MM.1S (cell line): ENCODE results near the gene PDGFD.

Experiments used
- DNase-seq: peaks from one replicate; pipeline ENCODE4 v3.0.0-alpha.2; 2015
- H2AFZ ChIP-seq: fragments of 300-600 bp; sonication (generic); 2 replicates; pipeline ENCODE4 v1.6.0; 2016; ENCODE audit warnings: antibody characterized with exemption, low read length
- H3F3A ChIP-seq: fragments of 300-600 bp; sonication (generic); 2 replicates; pipeline ENCODE4 v1.6.1; 2016; ENCODE audit warnings: mild to moderate bottlenecking, antibody characterized with exemption, low read length, moderate library complexity, mixed read lengths; ENCODE audit not compliant: insufficient read depth
- H3K27ac ChIP-seq: fragments of 300-600 bp; sonication (generic); 2 replicates; pipeline ENCODE4 v1.5.1; 2016; ENCODE audit warnings: mild to moderate bottlenecking, low read length
- H3K27me3 ChIP-seq: fragments of 300-600 bp; sonication (generic); replicated peaks from 2 replicates; pipeline ENCODE4 v1.6.0; 2016; ENCODE audit warnings: low read length; ENCODE audit not compliant: insufficient read depth
- H3K36me3 ChIP-seq: fragments of 300-600 bp; sonication (generic); replicated peaks from 2 replicates; pipeline ENCODE4 v1.6.1; 2016; ENCODE audit warnings: mild to moderate bottlenecking, low read length, mixed read lengths; ENCODE audit not compliant: insufficient read depth
- H3K4me1 ChIP-seq: fragments of 300-600 bp; sonication (generic); 2 replicates; pipeline ENCODE4 v1.6.1; 2016; ENCODE audit warnings: low read length, mixed read lengths
- H3K4me2 ChIP-seq: fragments of 300-600 bp; sonication (generic); 2 replicates; pipeline ENCODE4 v1.6.0; 2016; ENCODE audit warnings: low read depth, low read length
- H3K4me3 ChIP-seq: fragments of 300-600 bp; sonication (generic); 2 replicates; pipeline ENCODE4 v1.5.1; 2016; ENCODE audit warnings: low read length, mixed read lengths
- H3K79me2 ChIP-seq: fragments of 300-600 bp; sonication (generic); 2 replicates; pipeline ENCODE4 v1.6.1; 2016; ENCODE audit warnings: mixed run types, low read length, mixed read lengths
- H3K9ac ChIP-seq: fragments of 300-600 bp; sonication (generic); 2 replicates; pipeline ENCODE4 v1.6.1; 2016; ENCODE audit warnings: low read length, mixed read lengths
- H3K9me2 ChIP-seq: fragments of 300-600 bp; sonication (generic); replicated peaks from 2 replicates; pipeline ENCODE4 v1.6.1; 2016; ENCODE audit warnings: mild to moderate bottlenecking, low read length, mixed read lengths; ENCODE audit not compliant: insufficient read depth
- H3K9me3 ChIP-seq: fragments of 300-600 bp; sonication (generic); replicated peaks from 2 replicates; pipeline ENCODE4 v1.6.1; 2016; ENCODE audit warnings: mild to moderate bottlenecking, low read length, mixed read lengths; ENCODE audit not compliant: insufficient read depth
- H4K20me1 ChIP-seq: fragments of 300-600 bp; sonication (generic); 2 replicates; pipeline ENCODE4 v1.6.1; 2016; ENCODE audit warnings: mild to moderate bottlenecking, low read length, moderate library complexity, mixed read lengths; ENCODE audit not compliant: insufficient read depth
- EZH2 ChIP-seq: fragments of 300-600 bp; sonication (generic); optimal IDR thresholded peaks from 2 replicates; pipeline ENCODE3; 2017; ENCODE audit warnings: low read depth, mild to moderate bottlenecking, antibody characterized with exemption, low read length, mixed read lengths
- EZH2phosphoT487 ChIP-seq: fragments of 300-600 bp; sonication (generic); IDR thresholded peaks from 2 replicates; pipeline ENCODE4 v1.6.1; 2018; ENCODE audit warnings: antibody characterized with exemption, low read length
- TF ChIP-seq, protein P1 (sequence below): fragments of 300-600 bp; sonication (generic); IDR thresholded peaks from 2 replicates; pipeline ENCODE4 v1.5.1; 2016; ENCODE audit warnings: antibody characterized with exemption, low read length, mixed read lengths

Gene PDGFD

DNA sequence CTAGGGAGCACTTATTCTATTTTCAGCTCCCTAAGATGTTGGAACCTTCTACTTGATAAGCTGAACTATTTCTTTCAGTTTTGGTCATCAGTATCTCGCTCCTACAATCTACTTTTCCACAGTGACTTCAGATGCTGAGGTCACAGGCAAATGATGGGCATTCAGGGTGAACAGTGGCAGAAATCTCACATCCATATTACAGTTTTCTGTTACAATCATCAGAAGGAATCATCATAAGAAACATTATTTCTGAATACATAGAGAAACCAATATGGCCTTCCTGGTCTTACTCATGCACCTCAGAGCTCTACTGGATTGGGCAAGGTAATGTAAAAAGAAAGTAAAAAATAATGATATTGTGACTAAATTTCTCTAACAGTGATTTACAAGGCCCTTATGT, 166.9 kb downstream of the PDGFD start:
- Histone ChIP-seq H3K27ac (no peak overlapping the region), H3K9me2 (no peaks in the 10 kb centered on the region), H3K79me2 (no peaks in the 10 kb centered on the region), H3K36me3 (no peaks in the 10 kb centered on the region), H3K9me3 (no peaks in the 10 kb centered on the region), H3K27me3 (no peaks in the 10 kb centered on the region), H3K4me1 (no peaks in the 10 kb centered on the region), H4K20me1 (no peaks in the 10 kb centered on the region), H2AFZ (no peak overlapping the region), H3K4me2 (no peak overlapping the region), H3K4me3 (no peak overlapping the region), H3F3A (no peaks in the 10 kb centered on the region), H3K9ac (no peak overlapping the region)
- TF ChIP-seq EZH2, result no peak
- TF ChIP-seq EZH2phosphoT487, result no peak
- TF ChIP-seq, protein P1, sequence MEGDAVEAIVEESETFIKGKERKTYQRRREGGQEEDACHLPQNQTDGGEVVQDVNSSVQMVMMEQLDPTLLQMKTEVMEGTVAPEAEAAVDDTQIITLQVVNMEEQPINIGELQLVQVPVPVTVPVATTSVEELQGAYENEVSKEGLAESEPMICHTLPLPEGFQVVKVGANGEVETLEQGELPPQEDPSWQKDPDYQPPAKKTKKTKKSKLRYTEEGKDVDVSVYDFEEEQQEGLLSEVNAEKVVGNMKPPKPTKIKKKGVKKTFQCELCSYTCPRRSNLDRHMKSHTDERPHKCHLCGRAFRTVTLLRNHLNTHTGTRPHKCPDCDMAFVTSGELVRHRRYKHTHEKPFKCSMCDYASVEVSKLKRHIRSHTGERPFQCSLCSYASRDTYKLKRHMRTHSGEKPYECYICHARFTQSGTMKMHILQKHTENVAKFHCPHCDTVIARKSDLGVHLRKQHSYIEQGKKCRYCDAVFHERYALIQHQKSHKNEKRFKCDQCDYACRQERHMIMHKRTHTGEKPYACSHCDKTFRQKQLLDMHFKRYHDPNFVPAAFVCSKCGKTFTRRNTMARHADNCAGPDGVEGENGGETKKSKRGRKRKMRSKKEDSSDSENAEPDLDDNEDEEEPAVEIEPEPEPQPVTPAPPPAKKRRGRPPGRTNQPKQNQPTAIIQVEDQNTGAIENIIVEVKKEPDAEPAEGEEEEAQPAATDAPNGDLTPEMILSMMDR, result no peak
- no peak for DNase-seq

DNA sequence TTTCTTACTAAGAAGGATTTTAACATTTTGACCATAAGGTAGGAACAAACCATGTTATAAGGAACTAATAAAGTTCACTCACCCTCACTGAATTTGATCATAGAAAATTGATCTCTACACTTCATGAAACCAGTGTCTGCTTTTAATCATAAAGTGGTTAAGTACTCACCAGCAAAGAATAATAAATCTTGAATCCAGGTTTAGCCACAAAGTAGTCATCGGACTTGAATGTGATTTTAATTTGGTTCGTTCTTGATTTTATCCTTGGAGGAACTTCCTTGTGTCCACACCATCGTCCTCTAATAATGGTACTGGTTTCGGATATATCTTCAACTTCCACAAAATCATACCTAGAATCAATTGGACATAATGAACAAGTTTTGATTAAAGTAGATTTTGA, 168.1 kb downstream of the PDGFD start:
- Histone ChIP-seq H3F3A (no peaks in the 10 kb centered on the region), H3K79me2 (no peaks in the 10 kb centered on the region), H2AFZ (no peak overlapping the region), H3K27me3 (no peaks in the 10 kb centered on the region), H3K4me2 (no peak overlapping the region), H3K9me2 (no peaks in the 10 kb centered on the region), H3K27ac (no peak overlapping the region), H3K9me3 (no peaks in the 10 kb centered on the region), H4K20me1 (no peaks in the 10 kb centered on the region), H3K4me3 (no peak overlapping the region), H3K9ac (no peak overlapping the region), H3K36me3 (no peaks in the 10 kb centered on the region), H3K4me1 (no peaks in the 10 kb centered on the region)
- no peak for DNase-seq
- TF ChIP-seq, protein P1, result no peak
- TF ChIP-seq EZH2phosphoT487 (no peak), EZH2 (no peak)

DNA sequence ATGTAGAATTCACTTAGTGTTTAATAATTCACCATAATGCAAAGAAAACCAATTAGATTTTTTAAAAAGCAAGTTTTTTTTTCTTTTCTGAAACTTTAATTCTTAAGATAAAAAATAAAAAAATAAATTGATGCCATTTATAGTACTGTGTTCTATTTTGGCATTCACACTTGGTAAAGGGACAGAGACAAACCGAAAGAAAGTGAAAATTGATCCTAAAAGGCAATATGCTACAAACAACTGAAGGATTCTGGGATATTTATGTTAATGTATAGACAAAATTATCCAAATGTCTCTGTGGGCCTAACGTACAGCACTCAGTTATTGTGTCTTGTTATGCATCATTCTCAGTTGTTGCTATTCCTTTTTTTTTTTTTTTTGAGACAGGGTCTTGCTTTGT, 169.4 kb downstream of the PDGFD start:
- DNase-seq, result no peak
- no peak for TF ChIP-seq EZH2
- TF ChIP-seq EZH2phosphoT487, result no peak
- TF ChIP-seq, protein P1, result no peak
- H3F3A ChIP-seq, result no peaks in the 10 kb centered on the region
- no peak overlapping the region for H3K27ac ChIP-seq
- H3K4me3 ChIP-seq, result no peak overlapping the region
- no peak overlapping the region for H2AFZ ChIP-seq
- no peaks in the 10 kb centered on the region for H3K9me3 ChIP-seq
- no peaks in the 10 kb centered on the region for H3K4me1 ChIP-seq
- H3K27me3 ChIP-seq, result no peaks in the 10 kb centered on the region
- H3K9ac ChIP-seq, result no peak overlapping the region
- no peaks in the 10 kb centered on the region for H4K20me1 ChIP-seq
- H3K79me2 ChIP-seq, result no peaks in the 10 kb centered on the region
- H3K9me2 ChIP-seq, result no peaks in the 10 kb centered on the region
- no peaks in the 10 kb centered on the region for H3K36me3 ChIP-seq
- H3K4me2 ChIP-seq, result no peak overlapping the region

DNA sequence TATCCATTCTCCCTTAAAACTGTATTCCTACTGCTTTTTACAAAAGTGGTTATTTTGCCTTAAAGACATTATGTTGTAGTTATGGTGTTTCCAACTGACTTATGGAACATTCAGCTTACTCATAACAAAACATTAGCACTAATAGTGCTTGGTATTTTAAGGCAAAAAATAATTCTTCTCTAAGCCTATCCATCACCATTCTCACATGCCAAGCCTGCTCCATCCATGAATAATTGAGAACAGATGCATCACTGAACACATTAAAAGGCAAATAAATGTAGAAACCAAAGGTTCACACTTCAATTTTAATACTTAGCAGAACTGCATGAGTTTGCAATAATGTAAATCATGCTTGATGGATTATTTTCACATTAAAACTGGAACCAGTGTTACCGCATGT, 169.9 kb downstream of the PDGFD start:
- Histone ChIP-seq H3K79me2 (no peaks in the 10 kb centered on the region), H3K9me3 (no peaks in the 10 kb centered on the region), H3K9ac (no peak overlapping the region), H2AFZ (no peak overlapping the region), H3K36me3 (no peaks in the 10 kb centered on the region), H4K20me1 (no peaks in the 10 kb centered on the region), H3K4me2 (no peak overlapping the region), H3K27ac (no peak overlapping the region), H3K9me2 (no peaks in the 10 kb centered on the region), H3K4me1 (no peaks in the 10 kb centered on the region), H3K4me3 (no peak overlapping the region), H3K27me3 (no peaks in the 10 kb centered on the region), H3F3A (no peaks in the 10 kb centered on the region)
- DNase-seq, result no peak
- no peak for TF ChIP-seq EZH2phosphoT487
- TF ChIP-seq EZH2, result no peak
- TF ChIP-seq, protein P1, result no peak
